GM21529 (cell line): ENCODE results near the gene GLG1.
"Not testable (repeated sequence)": the region's sequence is repeated elsewhere in the genome, so short reads cannot be mapped to it uniquely, and the experiment has no call there.

ENCODE experiments used
- ATAC-seq: cut with Tn5 transposase; IDR thresholded peaks from one replicate; pipeline ENCODE4 v1.9.1; 2021; ENCODE audit not compliant: unreplicated experiment

The GLG1 gene

DNA sequence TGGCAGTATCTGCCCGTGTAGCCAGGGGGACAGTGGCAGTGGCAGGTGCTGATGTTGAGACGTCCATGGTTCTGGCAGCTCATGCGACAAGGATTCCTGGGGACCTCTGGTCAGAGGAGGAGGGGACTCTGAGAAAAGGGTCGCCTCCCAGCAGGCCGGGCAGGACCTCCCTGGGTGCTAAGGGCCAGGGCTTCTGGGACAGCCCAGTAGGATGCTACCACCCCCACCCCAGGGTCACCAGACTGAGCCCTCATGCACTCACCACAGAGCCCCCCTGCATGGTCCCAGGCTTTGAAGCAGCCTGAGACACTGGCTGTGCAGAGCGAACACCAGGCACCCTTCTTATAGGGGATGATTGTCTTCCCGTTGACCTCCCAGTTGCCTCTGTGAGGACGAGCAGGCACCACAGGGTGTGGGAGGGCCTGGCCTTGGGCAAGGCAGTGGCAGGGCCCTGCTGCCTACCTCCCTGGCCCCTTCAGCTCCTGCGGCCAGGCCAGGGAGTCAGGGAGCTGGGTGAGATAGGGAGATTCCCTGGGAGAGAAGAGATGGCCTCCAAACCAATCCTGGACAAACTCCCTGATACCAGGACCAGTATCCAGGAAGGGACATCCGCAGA lies 194.0 kb downstream of the GLG1 start:
- ATAC-seq, result not testable (repeated sequence)

DNA sequence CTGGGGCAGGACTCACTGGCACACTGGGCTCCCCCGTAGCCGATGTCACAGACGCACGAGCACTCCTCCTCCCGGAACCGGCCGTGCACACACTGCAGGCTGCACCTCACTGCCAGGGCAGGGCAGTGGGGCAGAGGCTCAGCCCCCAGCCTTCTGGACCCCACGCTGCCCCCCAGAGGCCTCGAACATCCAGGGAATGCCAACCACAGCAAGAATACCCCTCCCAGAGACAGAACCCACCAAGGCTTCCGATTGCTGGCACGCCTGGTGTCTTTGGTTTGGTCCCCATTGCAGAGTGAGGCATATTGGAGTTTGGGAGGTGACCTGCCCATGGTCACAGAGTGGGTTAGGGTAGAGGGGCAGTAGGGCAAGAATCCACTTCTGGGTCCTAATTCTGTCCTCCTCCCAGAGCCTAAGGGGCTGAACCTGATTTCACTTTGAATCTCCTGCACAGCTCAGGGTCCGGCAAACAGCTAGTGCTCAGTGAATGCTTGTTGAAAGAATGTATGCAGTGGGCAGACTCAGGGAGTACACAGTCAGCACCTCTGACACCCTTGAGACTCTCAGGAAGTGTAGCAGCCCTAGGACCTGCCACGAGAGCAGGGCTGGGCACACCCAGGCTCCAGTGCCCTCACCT lies 194.7 kb downstream of the GLG1 start:
- ATAC-seq, result not testable (repeated sequence)

DNA sequence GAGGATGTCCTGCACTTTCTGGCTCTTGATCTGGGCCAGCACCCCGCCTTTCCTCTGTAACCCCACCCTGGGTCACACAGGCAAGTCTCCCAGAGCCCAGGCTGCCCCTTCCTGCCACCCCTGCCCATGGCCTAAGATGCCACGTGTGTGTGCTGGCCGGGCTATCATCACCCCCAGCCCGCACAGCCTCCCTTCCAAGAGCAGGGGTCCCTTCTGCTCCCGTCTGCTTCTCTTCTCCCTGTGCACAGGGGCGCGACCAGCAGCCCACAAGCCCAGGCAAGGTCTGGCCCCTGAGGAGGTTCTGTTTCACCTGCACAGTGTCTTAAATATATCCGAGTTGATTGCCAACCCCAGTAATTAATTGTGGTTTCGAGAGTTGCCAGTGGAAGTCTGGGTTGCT lies 195.9 kb downstream of the GLG1 start:
- ATAC-seq, result not testable (repeated sequence)

DNA sequence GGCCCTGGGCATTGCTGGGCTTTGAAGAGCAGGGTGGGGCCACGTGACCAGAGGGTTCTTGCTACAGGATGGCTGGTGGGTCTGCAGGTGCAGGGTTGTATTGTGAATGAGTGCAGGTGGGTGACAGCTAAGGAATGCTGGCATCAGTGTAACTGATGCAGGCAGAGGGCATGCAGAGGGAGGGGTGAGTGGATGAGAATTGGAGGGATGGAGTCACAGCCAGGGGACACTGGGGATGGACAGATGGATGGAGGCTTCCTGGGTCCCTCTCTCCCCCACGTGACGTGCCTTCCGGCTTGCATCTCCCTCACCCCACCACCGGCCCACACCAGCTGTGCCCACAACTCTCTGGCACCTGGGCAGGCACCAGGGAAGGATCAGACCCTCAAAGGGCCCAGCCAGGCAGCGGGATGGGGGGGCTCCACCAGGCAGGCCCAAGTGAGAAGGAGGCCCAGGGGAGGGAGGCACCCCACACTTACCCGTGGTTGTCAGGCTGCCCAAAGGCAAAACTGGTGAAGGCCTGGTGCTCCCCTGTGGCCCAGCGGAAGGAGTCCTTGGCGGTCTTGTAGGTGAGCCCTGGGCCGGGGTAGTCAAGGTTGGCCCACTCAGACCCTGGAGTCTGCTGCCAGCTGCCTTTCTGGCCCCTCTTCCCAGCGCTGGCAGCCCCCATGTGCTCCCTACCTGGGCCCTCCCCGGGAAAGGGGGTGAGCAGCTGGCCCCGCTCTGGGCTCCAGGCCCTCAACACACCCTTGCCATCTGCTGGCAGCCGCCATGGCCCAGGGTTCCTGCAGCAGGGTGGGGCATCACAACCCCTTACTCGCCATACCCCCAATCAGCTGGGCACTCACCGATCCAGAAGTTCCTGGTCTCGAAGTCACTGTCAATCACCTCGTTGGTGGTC lies 196.6 kb downstream of the GLG1 start:
- ATAC-seq, result not testable (repeated sequence)

DNA sequence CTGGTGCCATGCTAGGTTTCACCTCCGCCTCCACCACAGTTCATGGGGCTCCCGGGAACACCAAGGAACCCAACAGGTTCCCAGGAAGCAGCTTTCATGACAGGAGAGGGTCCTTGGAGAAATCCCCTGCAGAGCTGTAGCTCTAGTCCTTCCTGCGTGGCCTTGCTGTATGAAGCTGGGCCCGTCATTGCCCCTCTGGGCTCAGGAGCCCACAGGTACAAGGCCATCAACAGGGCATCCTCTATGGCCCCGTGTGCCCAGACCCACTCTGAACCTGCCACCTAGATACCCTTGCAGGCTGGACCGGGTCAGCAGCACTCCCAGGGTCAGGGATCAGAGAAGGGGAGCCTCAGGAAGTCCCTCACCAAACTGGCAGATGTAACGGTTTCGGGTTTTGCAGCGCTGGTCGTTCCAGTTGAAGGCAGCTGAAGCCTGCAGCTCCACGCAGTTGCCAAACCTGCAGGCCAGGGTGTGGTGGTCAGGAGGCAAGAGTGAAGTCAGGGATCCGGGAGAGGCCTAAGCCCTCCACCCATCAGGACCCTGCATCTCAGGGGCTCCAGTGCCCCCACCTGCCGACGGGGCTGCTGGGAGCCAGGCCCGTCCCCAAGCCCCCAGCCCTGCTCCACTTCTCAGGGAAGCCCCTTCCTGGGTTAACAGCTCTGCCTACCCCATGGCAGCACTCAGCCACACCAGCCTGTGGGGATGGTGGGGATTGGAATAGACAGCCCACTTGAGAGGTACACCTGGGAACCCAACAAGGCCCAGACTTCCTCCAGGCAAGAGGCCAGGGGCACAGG lies 197.5 kb downstream of the GLG1 start:
- not testable (repeated sequence) for ATAC-seq

DNA sequence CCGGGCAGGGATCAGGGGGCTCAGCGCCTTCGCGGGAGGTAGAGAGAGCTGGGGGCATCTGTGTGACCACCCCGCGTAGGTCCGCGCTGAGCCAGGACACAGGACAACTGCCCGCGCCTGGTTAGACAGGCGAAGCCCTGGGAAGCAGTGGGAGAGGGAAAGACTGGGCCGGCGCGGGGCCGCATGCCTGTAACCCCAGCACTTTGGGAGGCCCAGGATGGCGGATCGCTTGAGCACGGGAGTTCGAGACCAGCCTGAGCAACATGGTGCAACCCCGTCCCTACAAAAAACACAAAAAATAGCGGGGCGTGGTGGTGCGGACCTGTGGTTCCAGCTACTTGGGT lies 199.6 kb downstream of the GLG1 start:
- not testable (repeated sequence) for ATAC-seq

DNA sequence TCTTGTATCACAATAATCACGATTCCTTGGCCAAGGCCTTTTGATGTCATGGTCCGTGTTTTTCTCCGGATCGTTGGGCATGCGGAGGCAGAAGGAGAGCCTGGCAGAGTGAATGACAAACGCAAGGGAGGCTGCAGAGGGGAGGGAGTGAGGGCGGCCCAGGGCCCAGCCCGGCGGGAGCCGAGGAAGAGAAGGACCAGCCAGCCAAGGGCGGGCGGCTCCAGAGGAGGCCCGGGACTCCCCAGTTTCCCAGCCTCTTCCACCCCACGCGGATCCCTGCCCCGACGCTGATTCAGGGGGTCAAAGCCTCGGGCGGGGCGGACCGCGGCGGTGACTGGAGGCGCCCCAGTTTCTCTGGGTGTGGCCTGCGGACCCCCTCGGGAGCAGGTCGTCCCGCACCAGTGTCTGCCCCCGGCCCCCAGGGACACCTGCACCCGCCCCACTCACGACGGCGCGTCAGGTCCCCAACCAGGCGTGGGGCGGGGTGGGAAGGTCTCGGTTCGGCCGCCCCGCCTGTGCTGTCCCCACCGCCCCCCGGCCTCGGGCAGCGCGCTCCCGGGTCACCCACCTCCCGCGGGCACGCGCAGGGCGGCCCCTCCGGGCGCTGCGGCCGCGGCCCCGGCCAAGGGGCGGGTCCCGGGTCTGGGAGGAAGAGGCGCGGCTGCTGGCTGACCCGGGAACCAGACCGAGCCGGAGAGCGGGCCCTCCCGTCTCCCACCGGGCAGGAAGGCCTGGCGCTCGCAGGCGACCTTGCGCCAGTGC lies 200.1 kb downstream of the GLG1 start:
- not testable (repeated sequence) for ATAC-seq

DNA sequence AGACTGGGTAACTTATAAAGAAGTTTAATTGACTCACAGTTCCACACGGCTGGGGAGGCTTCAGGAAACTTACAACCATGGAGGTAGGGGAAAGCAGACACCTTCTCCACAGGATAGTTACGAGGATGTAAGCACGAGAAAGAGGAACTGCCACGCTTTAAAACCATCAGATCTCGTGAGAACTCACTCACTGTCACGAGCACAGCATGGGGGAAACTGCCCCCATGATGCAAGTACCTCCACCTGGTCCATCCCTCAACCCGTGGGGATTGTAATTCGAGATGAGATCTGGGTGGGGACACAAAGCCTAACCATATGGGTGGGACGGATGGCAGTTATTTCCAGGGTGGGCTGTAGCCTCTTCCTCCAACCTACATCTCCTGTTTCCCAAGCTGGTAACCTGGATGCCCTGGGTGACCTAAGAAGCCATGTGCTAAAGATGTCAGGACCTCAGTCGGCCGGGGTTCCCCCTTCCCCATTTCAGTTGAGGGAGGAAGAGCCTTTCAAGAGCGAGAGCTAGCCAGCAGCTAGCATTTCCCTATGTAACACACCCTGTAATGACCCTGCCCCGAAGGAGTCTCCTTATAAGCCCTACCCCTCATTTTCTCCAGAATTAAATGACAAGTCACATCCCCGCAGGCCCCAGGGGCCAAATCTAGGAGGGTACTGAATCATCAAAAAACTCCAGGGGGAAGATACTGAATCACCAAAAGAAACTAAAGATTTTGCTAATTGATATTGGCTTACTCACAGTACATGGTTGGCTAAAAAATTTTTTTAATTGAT lies 202.6 kb downstream of the GLG1 start:
- not testable (repeated sequence) for ATAC-seq

DNA sequence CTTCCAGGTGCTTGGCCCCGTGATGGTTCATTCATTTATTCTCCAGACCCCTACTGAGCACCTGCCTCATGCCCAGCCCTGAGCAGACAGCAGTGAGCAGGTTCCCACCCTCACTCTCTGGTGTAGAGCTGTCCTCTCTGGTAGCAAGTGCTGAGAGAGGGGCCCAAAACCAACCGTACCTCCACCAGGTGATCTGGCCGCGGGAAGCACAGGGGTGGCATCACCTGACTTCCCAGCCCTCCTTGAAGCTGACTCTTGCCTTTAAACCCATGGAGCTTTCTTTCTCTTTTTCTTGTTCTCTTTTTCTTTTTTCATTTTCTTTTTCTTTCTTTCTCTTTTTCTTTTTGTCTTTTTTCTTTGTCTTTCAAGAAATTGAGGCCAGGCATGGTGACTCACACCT lies 206.7 kb downstream of the GLG1 start:
- ATAC-seq, result not testable (repeated sequence)

DNA sequence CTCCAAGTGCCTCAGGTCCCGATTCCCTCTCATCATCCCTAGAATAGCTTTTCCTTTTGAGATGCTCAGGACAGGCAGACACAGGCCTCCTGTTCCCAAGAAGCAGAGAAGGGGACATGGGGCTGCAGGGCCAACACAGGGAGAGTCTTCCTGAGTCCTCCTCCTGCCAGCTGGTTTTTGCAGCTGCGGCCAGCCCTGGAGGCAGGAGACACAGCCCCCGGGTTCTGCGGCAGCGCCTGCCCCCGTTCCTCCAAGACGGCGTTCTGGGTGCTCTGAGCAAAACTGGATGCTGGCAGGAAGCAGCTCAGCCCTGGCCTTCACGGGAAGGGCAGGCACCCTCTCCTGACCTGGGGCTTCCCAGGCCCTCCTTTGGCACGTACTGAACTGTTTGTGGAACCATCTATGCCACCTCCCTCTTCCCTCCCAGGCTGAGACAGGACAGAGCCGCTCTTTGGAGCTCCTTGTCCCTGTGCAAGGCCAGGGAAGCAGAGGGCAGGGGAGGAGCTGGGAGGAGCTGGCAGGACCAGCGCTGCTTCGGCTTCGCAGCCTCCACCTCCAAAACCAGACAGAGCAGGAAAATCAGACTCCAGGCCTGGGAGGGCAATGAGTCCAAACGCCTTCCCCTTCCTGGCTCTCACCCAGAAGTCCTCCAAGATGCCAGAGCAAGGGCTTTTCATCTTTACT lies 208.6 kb downstream of the GLG1 start:
- ATAC-seq, result not testable (repeated sequence)
